MM.1S (cell line): ENCODE measurements around the gene CLCN7.

Experiments used
- EZH2 ChIP-seq: fragments of 300-600 bp; sonication (generic); optimal IDR thresholded peaks from 2 replicates; pipeline ENCODE3; 2017; ENCODE audit warnings: low read depth, mild to moderate bottlenecking, antibody characterized with exemption, low read length, mixed read lengths
- TF ChIP-seq, protein P1 (sequence below): fragments of 300-600 bp; sonication (generic); IDR thresholded peaks from 2 replicates; pipeline ENCODE4 v1.5.1; 2016; ENCODE audit warnings: antibody characterized with exemption, low read length, mixed read lengths

DNA sequence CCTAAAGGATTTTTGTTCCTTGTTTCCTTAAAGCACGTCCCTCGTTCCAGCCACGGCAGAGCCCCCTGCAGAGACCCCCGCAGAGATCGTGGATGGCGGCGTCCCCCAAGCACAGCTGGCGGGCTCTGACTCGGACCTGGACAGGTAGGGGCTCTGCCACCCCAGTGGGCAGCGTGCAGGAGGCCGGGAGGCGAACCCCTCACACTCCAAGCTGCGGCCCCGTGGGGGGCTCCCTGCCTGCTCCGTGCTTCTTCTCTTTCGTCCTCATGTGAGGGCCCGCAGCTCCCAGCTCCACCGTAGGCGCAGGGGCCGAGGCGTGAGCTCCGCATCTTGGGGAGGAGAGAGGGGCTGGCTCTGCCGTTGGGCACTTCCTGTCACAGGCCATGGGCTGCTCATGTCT is 26.8 kb upstream of the CLCN7 start:
- no peak for TF ChIP-seq EZH2
- TF ChIP-seq, protein P1, sequence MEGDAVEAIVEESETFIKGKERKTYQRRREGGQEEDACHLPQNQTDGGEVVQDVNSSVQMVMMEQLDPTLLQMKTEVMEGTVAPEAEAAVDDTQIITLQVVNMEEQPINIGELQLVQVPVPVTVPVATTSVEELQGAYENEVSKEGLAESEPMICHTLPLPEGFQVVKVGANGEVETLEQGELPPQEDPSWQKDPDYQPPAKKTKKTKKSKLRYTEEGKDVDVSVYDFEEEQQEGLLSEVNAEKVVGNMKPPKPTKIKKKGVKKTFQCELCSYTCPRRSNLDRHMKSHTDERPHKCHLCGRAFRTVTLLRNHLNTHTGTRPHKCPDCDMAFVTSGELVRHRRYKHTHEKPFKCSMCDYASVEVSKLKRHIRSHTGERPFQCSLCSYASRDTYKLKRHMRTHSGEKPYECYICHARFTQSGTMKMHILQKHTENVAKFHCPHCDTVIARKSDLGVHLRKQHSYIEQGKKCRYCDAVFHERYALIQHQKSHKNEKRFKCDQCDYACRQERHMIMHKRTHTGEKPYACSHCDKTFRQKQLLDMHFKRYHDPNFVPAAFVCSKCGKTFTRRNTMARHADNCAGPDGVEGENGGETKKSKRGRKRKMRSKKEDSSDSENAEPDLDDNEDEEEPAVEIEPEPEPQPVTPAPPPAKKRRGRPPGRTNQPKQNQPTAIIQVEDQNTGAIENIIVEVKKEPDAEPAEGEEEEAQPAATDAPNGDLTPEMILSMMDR, result no peak
